OCI-LY1 (cell line): ENCODE measurements around the gene BTBD19.
A peak's percentile ranks its signal among the peaks of the same experiment; 100 is the strongest.

ENCODE experiments used
- H2AFZ ChIP-seq: fragments of 200-600 bp; sonication (generic), shearing (Covaris generic); 2 replicates; pipeline ENCODE4 v1.6.0; 2014; ENCODE audit warnings: antibody characterized with exemption, mild to moderate bottlenecking, low read length
- H3F3A ChIP-seq: fragments of 200-600 bp; sonication (generic), shearing (Covaris generic); 2 replicates; pipeline ENCODE4 v1.6.0; 2014; ENCODE audit warnings: mild to moderate bottlenecking, antibody characterized with exemption, low read length, moderate library complexity; ENCODE audit not compliant: insufficient read depth
- H3K27ac ChIP-seq: fragments of 200-600 bp; sonication (generic); 2 replicates; pipeline ENCODE4 v1.5.1; 2014; ENCODE audit warnings: low read length, mixed run types, mild to moderate bottlenecking, low read depth; ENCODE audit not compliant: poor library complexity, severe bottlenecking
- H3K27me3 ChIP-seq: fragments of 200-600 bp; sonication (generic); 2 replicates; pipeline ENCODE4 v1.6.0; 2014; ENCODE audit warnings: antibody characterized with exemption, mild to moderate bottlenecking, low read length, moderate library complexity; ENCODE audit not compliant: insufficient read depth
- H3K36me3 ChIP-seq: fragments of 200-600 bp; sonication (generic); 2 replicates; pipeline ENCODE4 v1.6.1; 2014; ENCODE audit warnings: mild to moderate bottlenecking, antibody characterized with exemption, low read length, moderate library complexity, mixed read lengths; ENCODE audit not compliant: insufficient read depth
- H3K4me1 ChIP-seq: fragments of 200-600 bp; sonication (generic); 2 replicates; pipeline ENCODE4 v1.5.1; 2014; ENCODE audit warnings: mild to moderate bottlenecking, low read length, moderate library complexity; ENCODE audit not compliant: insufficient read depth, severe bottlenecking
- H3K4me2 ChIP-seq: fragments of 200-600 bp; sonication (generic), shearing (Covaris generic); 2 replicates; pipeline ENCODE4 v1.6.1; 2014; ENCODE audit warnings: low read length
- H3K4me3 ChIP-seq: fragments of 200-600 bp; sonication (generic); 2 replicates; pipeline ENCODE4 v1.5.1; 2014; ENCODE audit warnings: low read length, low read depth, mild to moderate bottlenecking, mixed read lengths; ENCODE audit not compliant: poor library complexity, severe bottlenecking
- H3K79me2 ChIP-seq: fragments of 200-600 bp; shearing (Covaris generic); 2 replicates; pipeline ENCODE4 v1.6.1; 2016; ENCODE audit warnings: mixed run types, low read length, mixed read lengths; ENCODE audit not compliant: insufficient read depth
- H3K9ac ChIP-seq: fragments of 200-600 bp; sonication (generic), shearing (Covaris generic); 2 replicates; pipeline ENCODE4 v1.6.1; 2014; ENCODE audit warnings: mild to moderate bottlenecking, low read length, mixed read lengths
- H3K9me2 ChIP-seq: fragments of 200-600 bp; sonication (generic), shearing (Covaris generic); 2 replicates; pipeline ENCODE4 v1.6.1; 2014; ENCODE audit warnings: low read depth, mild to moderate bottlenecking, low read length, mixed read lengths
- H3K9me3 ChIP-seq: fragments of 200-600 bp; shearing (Covaris generic); 2 replicates; pipeline ENCODE4 v1.6.1; 2014; ENCODE audit warnings: low read length, mixed read lengths
- H4K20me1 ChIP-seq: fragments of 200-600 bp; sonication (generic), shearing (Covaris generic); 2 replicates; pipeline ENCODE4 v1.6.0; 2016; ENCODE audit warnings: mild to moderate bottlenecking, low read length; ENCODE audit not compliant: insufficient read depth
- EZH2 ChIP-seq: fragments of 200-600 bp; sonication (generic), shearing (Covaris generic); IDR thresholded peaks from 2 replicates; pipeline ENCODE4 v1.8.0; 2017; ENCODE audit warnings: borderline replicate concordance, mixed run types, mild to moderate bottlenecking, antibody characterized with exemption, low read length, moderate library complexity, mixed read lengths
- TF ChIP-seq, protein P1 (sequence below): fragments of 200-600 bp; sonication (generic), shearing (Covaris generic); IDR thresholded peaks from 2 replicates; pipeline ENCODE4 v1.5.1; 2017; ENCODE audit warnings: mild to moderate bottlenecking, antibody characterized with exemption, low read length, moderate library complexity, mixed read lengths

Gene BTBD19

DNA sequence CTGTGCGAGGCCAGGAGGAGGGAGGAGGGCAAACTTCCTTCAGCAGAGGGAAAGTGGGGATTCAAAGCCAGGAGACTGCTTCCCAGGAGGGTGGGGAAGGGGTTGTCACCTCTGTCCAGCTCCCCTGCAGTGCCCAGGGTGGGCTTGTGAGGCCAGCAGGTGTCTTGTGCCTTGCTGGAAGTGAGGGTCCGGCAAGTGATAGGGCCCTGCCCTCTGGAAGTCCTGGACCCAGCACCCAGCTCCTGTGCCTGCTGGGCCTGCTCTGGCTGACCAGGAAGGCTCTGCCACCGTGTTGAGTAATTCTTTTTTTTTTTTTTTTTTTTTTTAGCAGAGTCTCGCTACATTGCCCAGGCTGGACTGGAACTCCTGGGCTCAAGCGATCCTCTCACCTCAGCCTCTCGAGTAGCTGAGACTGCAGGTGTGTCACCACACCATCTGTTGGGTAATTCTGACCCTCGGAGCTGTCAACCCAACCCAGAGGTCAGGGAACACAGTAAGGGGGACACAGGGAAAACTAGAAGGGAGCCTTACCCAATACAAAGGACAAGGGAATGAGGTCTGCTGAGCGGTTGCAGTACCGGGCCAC is 21.4 kb upstream of the BTBD19 start:
- Histone ChIP-seq H3F3A (peaks cover 4% of the 10 kb centered on the region; the same call in 1 of the 2 replicates), H3K27ac (no peak overlapping the region), H4K20me1 (no peaks in the 10 kb centered on the region), H3K4me1 (peaks cover 37% of the 10 kb centered on the region), H3K9ac (peak overlapping the region; percentile 69; the same call in 1 of the 2 replicates), H2AFZ (no peak overlapping the region; the same call in 1 of the 2 replicates), H3K79me2 (no peaks in the 10 kb centered on the region), H3K4me2 (peak overlapping the region; percentile 74), H3K9me3 (no peaks in the 10 kb centered on the region), H3K9me2 (no peaks in the 10 kb centered on the region), H3K27me3 (no peaks in the 10 kb centered on the region), H3K36me3 (0 out of 2 replicates have a peak, but pooled peaks cover 3% of the 10 kb centered on the region), H3K4me3 (peak overlapping the region; percentile 53)
- no peak for TF ChIP-seq EZH2
- TF ChIP-seq, protein P1, sequence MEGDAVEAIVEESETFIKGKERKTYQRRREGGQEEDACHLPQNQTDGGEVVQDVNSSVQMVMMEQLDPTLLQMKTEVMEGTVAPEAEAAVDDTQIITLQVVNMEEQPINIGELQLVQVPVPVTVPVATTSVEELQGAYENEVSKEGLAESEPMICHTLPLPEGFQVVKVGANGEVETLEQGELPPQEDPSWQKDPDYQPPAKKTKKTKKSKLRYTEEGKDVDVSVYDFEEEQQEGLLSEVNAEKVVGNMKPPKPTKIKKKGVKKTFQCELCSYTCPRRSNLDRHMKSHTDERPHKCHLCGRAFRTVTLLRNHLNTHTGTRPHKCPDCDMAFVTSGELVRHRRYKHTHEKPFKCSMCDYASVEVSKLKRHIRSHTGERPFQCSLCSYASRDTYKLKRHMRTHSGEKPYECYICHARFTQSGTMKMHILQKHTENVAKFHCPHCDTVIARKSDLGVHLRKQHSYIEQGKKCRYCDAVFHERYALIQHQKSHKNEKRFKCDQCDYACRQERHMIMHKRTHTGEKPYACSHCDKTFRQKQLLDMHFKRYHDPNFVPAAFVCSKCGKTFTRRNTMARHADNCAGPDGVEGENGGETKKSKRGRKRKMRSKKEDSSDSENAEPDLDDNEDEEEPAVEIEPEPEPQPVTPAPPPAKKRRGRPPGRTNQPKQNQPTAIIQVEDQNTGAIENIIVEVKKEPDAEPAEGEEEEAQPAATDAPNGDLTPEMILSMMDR, result no peak

- H3F3A ChIP-seq, result peaks cover 4% of the 10 kb centered on the region; the same call in 1 of the 2 replicates
- TF ChIP-seq, protein P1, result no peak
- TF ChIP-seq EZH2, result no peak
- no peak overlapping the region for H3K27ac ChIP-seq
- H3K4me1 ChIP-seq, result peaks cover 37% of the 10 kb centered on the region
- H3K27me3 ChIP-seq, result no peaks in the 10 kb centered on the region
- H3K79me2 ChIP-seq, result no peaks in the 10 kb centered on the region
- H2AFZ ChIP-seq, result no peak overlapping the region
- H3K9ac ChIP-seq, result no peak overlapping the region
- no peak overlapping the region for H3K4me3 ChIP-seq
- no peaks in the 10 kb centered on the region for H3K9me2 ChIP-seq
- H3K36me3 ChIP-seq, result no peaks in the 10 kb centered on the region
- no peaks in the 10 kb centered on the region for H3K9me3 ChIP-seq
- no peak overlapping the region for H3K4me2 ChIP-seq
- H4K20me1 ChIP-seq, result no peaks in the 10 kb centered on the region
Measured at GRCh38 chr1:44787506-44787905, 20.8 kb upstream of the BTBD19 start.

DNA sequence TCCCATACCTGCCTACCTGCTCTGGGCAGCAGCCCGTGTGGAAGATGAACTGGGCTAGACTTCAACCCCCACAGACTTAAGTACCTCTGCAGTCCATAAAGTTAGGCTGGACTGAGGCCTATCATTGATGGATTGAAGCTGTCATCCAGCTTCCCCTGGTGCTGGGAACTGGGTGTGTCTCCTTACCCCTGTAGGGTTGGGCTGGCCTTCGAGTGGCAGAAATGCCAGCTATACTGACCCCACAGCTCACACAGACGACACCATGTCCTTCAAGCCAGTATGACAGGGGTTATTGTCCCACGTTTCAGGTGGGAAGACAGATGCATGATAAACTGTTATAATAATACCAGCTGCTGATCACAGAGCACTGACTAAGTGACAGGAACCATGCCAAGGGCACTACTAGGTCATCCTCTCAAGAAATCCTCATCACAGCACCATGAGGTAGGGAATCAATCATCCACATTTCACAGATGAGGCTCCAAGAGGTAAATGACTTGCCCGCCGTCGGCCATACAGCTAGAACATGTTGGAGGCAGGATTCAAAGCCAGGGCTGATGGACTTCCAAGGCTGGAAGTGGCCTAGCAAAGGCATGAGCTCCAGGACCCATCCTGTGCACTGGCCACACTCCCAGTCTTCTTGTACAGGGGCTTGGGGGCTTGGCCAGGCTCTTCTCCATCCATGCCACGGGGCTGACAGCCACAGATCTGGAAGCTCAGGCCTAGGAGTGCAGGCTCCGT is 20.0 kb upstream of the BTBD19 start, which contains the start of gene BEST4:
Gene BEST4 (minus strand): TSS at position 51 of the 741 bp plus-strand sequence. CDS start 465 bp downstream, outside the sequence.
- Histone ChIP-seq H3K4me3 (no peak within 1 kb of the TSS), H3K4me2 (no peak within 1 kb of the TSS), H3K9me2 (no peaks in the 10 kb centered on the region), H3K27me3 (no peaks in the 10 kb centered on the region), H3K36me3 (no peaks in the 10 kb centered on the region), H3K4me1 (peaks cover 34% of the 10 kb centered on the region), H3F3A (no peaks in the 10 kb centered on the region), H3K27ac (no peak within 1 kb of the TSS), H3K9ac (no peak within 1 kb of the TSS), H3K9me3 (no peaks in the 10 kb centered on the region), H3K79me2 (no peaks in the 10 kb centered on the region), H2AFZ (no peak within 1 kb of the TSS), H4K20me1 (no peaks in the 10 kb centered on the region)
- no peak for TF ChIP-seq EZH2
- TF ChIP-seq, protein P1, result no peak
